ENCODE data around the gene SEC14L5.

DNA sequence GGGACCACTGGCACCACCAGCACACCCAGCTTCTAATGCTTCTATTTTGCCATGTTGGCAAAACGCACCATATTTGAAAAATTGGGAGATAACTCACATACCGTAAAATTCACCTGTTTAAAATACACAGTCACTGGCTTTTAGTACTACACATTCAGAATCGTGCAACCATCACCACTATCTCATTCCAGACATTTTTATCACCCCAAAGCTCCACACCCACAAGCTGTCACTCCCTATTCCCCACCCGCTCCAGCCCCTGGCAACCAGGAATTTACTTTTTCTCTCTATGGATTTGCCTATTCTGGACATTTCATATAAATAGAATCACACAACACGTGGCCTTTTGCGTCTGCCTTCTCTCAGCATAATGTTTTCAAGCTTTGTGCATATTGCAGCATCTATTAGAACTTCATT lies 46.2 kb upstream of the SEC14L5 start:
- TF ChIP-seq EZH2 (IDR thresholded peaks at IDR 0.05) (no peak), POLR2AphosphoS5 (IDR thresholded peaks at IDR 0.05; ENCODE audit: borderline replicate concordance, low read depth, low read length) (no peak)

Data from SK-N-MC (cell line).